ENCODE measurements around the gene ADGRL3.

Gene ADGRL3

GRCh38 chr4:61277785-61278760, 77.9 kb downstream of the ADGRL3 start:
- no peak for DNase-seq (ENCODE audit: low read depth in 2 of 2)

- no peak for DNase-seq (ENCODE audit: low read depth in 2 of 2)
Observed at GRCh38 chr4:61292322-61292721, 92.2 kb downstream of the ADGRL3 start.

- no peak for DNase-seq (ENCODE audit: low read depth in 2 of 2)
Observed at GRCh38 chr4:61293707-61294400, 93.7 kb downstream of the ADGRL3 start.

- DNase-seq (ENCODE audit: low read depth in 2 of 2), result no peak
Observed at GRCh38 chr4:61294936-61295335, 94.8 kb downstream of the ADGRL3 start.

- DNase-seq (ENCODE audit: low read depth in 2 of 2), result no peak
Observed at GRCh38 chr4:61296144-61296543, 96.0 kb downstream of the ADGRL3 start.

- DNase-seq (ENCODE audit: low read depth in 2 of 2), result no peak
Observed at GRCh38 chr4:61298178-61298740, 98.1 kb downstream of the ADGRL3 start.

GRCh38 chr4:61299316-61299715, 99.2 kb downstream of the ADGRL3 start:
- no peak for DNase-seq (ENCODE audit: low read depth in 2 of 2)

- DNase-seq (ENCODE audit: low read depth in 2 of 2), result no peak
Observed at GRCh38 chr4:61300266-61300844, 100.2 kb downstream of the ADGRL3 start.

GRCh38 chr4:61301271-61301670, 101.1 kb downstream of the ADGRL3 start:
- DNase-seq (ENCODE audit: low read depth in 2 of 2), result no peak

- no peak for DNase-seq (ENCODE audit: low read depth in 2 of 2)
Observed at GRCh38 chr4:61308033-61308432, 107.9 kb downstream of the ADGRL3 start.

- DNase-seq (ENCODE audit: low read depth in 2 of 2), result no peak
Observed at GRCh38 chr4:61309616-61310015, 109.5 kb downstream of the ADGRL3 start.

GRCh38 chr4:61312526-61312925, 112.4 kb downstream of the ADGRL3 start:
- no peak for DNase-seq (ENCODE audit: low read depth in 2 of 2)

GRCh38 chr4:61318431-61318830, 118.3 kb downstream of the ADGRL3 start:
- no peak for DNase-seq (ENCODE audit: low read depth in 2 of 2)

GRCh38 chr4:61319156-61319555, 119.0 kb downstream of the ADGRL3 start:
- DNase-seq (ENCODE audit: low read depth in 2 of 2), result no peak

- DNase-seq (ENCODE audit: low read depth in 2 of 2), result no peak
Observed at GRCh38 chr4:61320154-61320553, 120.0 kb downstream of the ADGRL3 start.

- no peak for DNase-seq (ENCODE audit: low read depth in 2 of 2)
Observed at GRCh38 chr4:61320631-61321030, 120.5 kb downstream of the ADGRL3 start.

GRCh38 chr4:61332693-61333092, 132.6 kb downstream of the ADGRL3 start:
- no peak for DNase-seq (ENCODE audit: low read depth in 2 of 2)

- no peak for DNase-seq (ENCODE audit: low read depth in 2 of 2)
Observed at GRCh38 chr4:61333490-61333889, 133.4 kb downstream of the ADGRL3 start.

GRCh38 chr4:61335241-61335763, 135.2 kb downstream of the ADGRL3 start:
- no peak for DNase-seq (ENCODE audit: low read depth in 2 of 2)

GRCh38 chr4:61336488-61336887, 136.4 kb downstream of the ADGRL3 start:
- no peak for DNase-seq (ENCODE audit: low read depth in 2 of 2)

GRCh38 chr4:61336916-61337315, 136.8 kb downstream of the ADGRL3 start:
- DNase-seq (ENCODE audit: low read depth in 2 of 2), result no peak

GRCh38 chr4:61342061-61342460, 141.9 kb downstream of the ADGRL3 start:
- no peak for DNase-seq (ENCODE audit: low read depth in 2 of 2)

Measured in stimulated activated CD4-positive, alpha-beta T cell treated with anti-CD3 and anti-CD28 coated beads, Interleukin-15, amount 100 ng/mL, for 48 hours (primary cell).